DMS153 treated with DMSO at 0.1 percent for 48 hours (cell line): ENCODE measurements around the gene HCFC1.

Experiments used
- DNase-seq: peaks from one replicate; lab custom pipeline; 2025; ENCODE audit not compliant: unreplicated experiment; lab: John Stamatoyannopoulos, UW

HCFC1 gene

GRCh38 chrX:153926552-153926857, 45.1 kb downstream of the HCFC1 start:
- no peak for DNase-seq

- DNase-seq, result no peak
Measured at GRCh38 chrX:153925739-153926551, 45.7 kb downstream of the HCFC1 start, which contains the start of gene ARHGAP4. Gene ARHGAP4 (minus strand): TSS chrX:153926264. CDS start chrX:153926202, 62 bp downstream.

- no peak for DNase-seq
Measured at GRCh38 chrX:153925387-153925738, 46.3 kb downstream of the HCFC1 start.

- peak; percentile 60 for DNase-seq
Measured at GRCh38 chrX:153924149-153924861, 47.3 kb downstream of the HCFC1 start.

GRCh38 chrX:153922932-153923857, 48.4 kb downstream of the HCFC1 start:
- DNase-seq, result peak; percentile 44

- DNase-seq, result no peak
Measured at GRCh38 chrX:153921511-153922446, 49.8 kb downstream of the HCFC1 start.

GRCh38 chrX:153921070-153921469, 50.5 kb downstream of the HCFC1 start:
- no peak for DNase-seq

- DNase-seq, result no peak
Measured at GRCh38 chrX:153920546-153920945, 51.1 kb downstream of the HCFC1 start.

- DNase-seq, result no peak
Measured at GRCh38 chrX:153919281-153919680, 52.3 kb downstream of the HCFC1 start.

GRCh38 chrX:153917869-153918268, 53.7 kb downstream of the HCFC1 start:
- no peak for DNase-seq

GRCh38 chrX:153913701-153914100, 57.9 kb downstream of the HCFC1 start:
- DNase-seq, result no peak

- DNase-seq, result no peak
Measured at GRCh38 chrX:153913211-153913610, 58.4 kb downstream of the HCFC1 start.

GRCh38 chrX:153911798-153912197, 59.8 kb downstream of the HCFC1 start:
- no peak for DNase-seq

- no peak for DNase-seq
Measured at GRCh38 chrX:153910446-153910845, 61.2 kb downstream of the HCFC1 start.

- DNase-seq, result no peak
Measured at GRCh38 chrX:153909980-153910360, 61.6 kb downstream of the HCFC1 start.

- DNase-seq, result no peak
Measured at GRCh38 chrX:153909024-153909979, 62.3 kb downstream of the HCFC1 start.

GRCh38 chrX:153908219-153908860, 63.3 kb downstream of the HCFC1 start:
- DNase-seq, result no peak

GRCh38 chrX:153907456-153907855, 64.2 kb downstream of the HCFC1 start:
- DNase-seq, result no peak
